Activated effector memory CD4-positive, alpha-beta T cell treated with anti-CD3 and anti-CD28 coated beads, Interleukin-2, amount 50 U/mL, for 16 hours (primary cell): ENCODE results near the gene NFKBIE.

Source experiments
- DNase-seq: peaks from one replicate; pipeline ENCODE4 v3.0.0-alpha.2; 2020

The NFKBIE gene

DNA sequence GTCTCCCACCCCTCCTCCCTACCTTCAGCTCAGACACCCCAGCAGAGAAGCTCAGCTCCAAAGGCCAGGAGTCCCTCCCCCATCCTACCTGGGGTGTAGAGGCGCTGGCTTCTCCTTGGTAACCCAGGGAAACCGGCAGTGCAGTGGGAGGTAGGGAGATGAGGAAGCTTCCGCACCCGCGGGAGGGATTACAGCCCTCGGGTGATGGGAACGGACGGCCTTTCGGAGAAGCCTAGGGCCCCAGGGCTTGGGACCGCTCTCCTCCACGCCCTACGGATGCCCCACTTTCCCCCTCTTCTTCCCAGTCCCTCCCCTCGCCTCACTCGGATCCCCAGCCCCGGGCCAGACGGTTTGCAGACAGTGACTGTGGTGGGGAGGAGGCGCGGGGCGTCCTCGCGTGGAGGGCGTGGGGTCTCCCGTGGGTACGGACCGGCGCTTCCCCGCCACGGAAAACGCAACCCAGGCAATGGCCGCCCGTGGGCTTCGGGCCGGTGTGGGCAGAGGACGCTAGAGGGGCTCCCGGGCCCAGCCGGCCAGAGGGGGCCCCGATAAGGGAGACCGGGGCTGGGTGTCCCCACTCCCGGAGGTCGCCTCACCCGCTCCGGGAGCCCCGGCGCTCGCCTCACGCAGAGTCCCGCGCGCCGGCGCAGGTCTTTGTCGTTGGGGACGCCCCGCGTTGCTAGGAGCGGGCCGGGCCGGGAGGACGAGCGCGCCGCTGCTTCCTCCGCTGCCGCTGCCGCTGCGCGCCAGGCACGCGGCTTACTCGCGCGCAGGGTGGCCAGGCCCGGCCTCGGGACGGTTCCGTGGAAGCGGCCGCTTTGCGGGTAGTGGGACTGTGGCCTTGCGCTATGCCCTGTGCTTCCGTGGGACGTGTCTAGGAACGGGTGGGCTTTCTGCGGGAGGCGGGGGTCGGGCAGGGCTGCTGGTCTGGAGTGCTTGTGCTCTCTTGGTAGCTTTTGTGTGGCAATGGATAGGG lies 32.0 kb upstream of the NFKBIE start:
- DNase-seq = peak; percentile 80

DNA sequence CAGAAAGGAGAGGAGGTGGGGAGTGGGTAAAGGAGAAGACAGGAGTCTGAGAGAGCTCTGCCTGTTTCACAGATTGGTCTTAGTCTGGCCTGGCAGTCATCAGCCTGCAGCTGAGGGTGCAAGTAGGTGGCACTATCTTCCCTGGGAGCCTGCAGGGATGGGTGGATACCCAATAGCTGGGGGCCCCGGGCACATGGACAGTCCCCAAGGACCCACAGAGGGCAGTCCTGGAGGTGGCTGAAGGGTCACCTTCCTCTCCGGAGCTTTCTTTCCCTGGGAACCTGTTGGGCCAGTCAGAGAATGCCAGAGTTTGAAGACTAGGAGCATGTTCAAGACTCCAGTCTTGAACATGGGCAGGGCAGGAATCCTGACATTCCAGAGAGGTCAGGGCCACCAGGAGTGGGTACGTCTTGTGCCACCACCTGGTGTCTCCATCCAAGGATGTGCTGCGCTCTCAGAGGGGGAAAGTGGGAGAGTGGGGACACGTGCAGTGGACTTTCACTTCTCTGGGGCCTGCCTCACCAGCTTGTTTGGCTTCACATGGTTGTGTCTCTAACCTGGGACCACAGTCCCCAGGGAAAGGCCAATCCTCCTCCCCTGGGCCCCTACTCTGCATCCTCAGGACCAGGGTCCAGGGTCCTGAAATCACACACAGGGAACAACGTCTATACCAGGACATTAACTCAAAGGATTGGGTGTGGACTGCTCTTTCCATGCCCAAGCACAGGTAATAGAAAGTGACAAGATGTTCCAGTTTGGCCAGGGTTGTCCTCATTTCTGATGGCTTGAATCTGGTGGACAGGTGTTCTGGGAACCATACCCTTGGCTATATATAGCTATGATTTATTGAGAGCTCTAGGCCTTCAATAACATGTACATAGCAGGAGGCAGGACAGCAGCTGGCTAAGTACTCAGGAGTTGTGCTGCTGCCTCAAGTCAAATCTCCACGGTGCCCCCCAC lies 29.8 kb upstream of the NFKBIE start:
- no peak for DNase-seq

- no peak for DNase-seq
These were observed 27.5 kb upstream of the NFKBIE start for GRCh38 chr6:44292661-44293365.

- no peak for DNase-seq
These were observed 26.5 kb upstream of the NFKBIE start for GRCh38 chr6:44291841-44292240.

DNA sequence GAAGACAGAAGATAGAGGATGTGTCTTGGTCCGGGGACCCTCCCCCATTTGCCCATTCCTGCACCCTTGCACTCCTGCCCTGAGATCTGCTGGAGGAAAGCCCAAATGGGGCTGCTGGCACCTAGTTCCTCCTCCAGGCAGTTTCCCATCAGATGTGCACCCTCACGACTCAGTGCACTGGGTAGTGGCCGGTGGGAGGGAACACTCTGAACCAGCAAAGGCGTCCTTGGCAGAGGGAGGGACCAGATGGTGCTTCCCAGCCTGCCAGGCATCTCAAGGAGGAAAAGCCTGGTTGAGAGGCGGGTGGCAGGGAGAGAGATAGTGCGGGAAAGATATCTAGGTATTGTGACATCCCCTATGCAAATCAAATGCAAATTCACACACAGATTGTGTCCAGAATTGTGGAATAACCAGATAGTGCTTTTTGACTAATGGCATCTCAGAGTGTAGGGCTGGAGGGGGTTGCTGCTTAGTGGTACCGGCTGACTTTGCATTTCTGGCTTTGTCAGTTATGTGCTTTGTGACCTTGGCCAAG lies 24.4 kb upstream of the NFKBIE start:
- DNase-seq = no peak

DNA sequence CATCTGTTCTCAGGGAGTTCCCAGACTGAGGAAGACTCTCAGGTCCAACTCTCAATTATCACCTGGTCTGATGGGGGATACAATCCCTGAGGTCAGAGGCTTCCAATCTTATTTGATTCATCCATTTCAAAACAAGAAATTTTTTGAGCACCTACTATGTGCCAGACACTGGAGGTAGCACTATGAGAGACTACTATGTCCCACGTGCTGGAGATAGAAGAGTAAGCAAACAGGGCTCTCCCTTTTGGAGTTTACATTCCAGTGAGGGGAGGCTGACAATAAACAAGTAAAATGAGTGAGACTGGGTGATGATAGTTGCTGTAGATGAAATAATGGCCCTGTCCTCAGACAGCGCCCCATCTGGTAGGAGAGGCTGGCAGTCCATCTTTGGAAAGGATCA lies 21.4 kb upstream of the NFKBIE start:
- DNase-seq = no peak

DNA sequence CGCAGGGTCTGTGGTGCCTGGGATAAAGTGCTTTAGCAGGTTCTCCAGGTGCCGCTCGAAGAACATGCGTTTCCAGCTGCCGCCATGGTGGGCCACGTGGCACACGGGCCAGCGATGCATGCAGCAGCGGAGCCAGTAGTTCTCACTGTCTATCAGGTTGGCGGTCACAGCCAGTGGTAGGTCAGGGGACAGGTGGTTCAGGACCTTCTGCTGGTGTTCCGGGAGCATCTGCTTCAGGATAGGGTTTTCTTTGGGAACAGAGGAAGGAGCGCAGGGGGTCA lies 20.9 kb upstream of the NFKBIE start:
- no peak for DNase-seq

- no peak for DNase-seq
These were observed 20.4 kb upstream of the NFKBIE start for GRCh38 chr6:44285552-44286284.

DNA sequence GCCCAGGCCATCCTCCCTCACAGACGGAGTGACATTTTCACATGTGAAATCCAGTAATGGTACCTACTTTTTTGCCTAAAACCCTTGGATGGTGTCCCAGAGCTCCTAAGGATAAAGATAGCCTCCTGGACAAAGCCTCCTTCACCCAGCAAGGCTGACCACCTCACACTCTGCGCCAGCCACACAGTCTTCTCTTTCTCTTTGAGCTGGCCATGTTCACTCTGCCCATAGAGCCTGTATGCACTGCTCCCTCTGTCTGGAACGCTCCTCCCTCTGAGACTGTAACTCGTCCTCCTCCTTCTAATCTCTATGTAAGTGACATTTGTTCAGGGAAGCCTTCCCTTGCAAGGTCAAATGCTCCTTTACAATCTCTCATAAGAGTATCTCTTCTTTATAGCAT lies 19.5 kb upstream of the NFKBIE start:
- DNase-seq = no peak

DNA sequence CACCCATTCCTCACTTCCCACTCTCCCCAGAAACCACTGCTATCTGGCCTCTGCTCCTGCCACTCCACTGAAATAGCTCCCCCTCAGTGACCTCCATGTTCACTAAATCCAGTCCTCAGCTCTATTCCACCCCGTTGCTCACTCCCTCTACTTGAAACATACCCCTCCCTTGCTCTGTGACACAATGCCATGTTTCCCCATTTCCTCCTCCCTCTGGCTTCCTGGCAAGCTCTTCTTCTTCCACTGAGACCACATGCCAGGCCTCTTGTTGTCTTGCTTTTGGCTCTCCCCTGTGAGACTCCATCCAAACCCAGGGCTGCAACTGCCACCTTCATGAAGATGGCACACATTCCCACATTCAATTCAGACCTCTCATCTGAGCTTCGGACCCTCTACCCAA lies 18.8 kb upstream of the NFKBIE start:
- DNase-seq = no peak

DNA sequence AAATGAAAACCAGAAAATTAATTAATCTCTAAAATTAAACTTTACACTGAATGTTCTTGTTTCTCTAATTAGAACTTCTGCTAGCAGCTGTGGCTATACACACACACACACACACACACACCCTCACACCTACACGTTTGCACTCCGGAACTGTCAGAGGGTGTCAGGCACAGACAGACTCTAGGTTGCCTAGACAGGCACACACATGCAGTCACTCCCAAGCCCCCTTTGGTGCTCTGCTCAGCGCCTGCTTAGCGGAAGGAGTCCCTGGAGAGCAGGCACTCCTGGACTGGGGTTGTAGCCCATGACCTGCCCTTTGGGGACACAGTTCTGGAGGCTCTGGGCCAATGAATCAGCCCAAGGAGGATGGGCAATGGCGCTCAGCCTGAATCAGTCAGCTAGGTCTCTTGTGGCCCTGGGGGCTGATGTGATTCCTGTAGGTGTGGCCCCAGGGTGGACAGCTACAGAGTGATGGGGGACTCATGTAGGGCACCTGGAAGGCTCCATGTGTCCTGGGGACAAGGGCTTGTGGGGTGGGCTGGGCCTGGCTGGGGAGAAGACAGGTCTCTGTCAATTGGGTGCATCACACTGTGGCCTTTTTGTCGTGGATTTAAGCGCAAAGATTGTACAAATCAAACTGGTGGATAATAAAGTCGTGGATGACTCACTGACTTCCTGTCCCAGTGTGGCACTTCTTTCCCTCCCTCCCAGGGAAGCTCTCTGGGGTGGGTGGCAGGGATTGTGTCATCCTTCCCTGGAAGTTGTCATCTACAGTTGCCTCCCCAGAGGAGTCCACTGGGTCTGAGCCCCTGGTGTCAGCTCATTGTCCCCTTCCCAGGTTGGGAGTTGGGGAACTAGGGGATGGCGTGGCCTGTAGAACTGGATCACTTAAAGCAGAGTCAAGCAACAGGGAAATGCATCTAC lies 13.7 kb upstream of the NFKBIE start:
- DNase-seq = no peak

GRCh38 chr6:44278315-44278714 lies 13.0 kb upstream of the NFKBIE start:
- no peak for DNase-seq

DNA sequence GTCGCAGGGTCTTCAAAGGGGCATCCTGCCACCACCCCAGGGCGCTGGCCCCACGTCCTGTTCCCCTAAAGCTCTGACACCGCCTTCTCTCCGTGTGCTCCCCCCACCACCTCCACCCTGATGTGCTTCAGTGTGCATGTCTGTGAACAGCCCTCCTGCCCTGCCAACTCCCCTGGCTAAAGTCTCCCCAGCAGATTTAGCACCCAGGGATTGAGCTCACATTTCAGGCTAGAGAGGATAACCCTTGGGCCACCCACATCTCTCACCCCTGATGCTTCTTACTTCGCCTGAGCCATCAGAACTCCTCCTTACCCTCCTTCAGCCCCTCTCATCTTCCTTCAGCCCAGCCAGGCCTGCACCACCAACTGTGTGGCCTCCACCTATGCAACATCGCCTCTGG lies 12.4 kb upstream of the NFKBIE start:
- DNase-seq = no peak

- DNase-seq = no peak
These were observed 11.6 kb upstream of the NFKBIE start for GRCh38 chr6:44276667-44277640.

DNA sequence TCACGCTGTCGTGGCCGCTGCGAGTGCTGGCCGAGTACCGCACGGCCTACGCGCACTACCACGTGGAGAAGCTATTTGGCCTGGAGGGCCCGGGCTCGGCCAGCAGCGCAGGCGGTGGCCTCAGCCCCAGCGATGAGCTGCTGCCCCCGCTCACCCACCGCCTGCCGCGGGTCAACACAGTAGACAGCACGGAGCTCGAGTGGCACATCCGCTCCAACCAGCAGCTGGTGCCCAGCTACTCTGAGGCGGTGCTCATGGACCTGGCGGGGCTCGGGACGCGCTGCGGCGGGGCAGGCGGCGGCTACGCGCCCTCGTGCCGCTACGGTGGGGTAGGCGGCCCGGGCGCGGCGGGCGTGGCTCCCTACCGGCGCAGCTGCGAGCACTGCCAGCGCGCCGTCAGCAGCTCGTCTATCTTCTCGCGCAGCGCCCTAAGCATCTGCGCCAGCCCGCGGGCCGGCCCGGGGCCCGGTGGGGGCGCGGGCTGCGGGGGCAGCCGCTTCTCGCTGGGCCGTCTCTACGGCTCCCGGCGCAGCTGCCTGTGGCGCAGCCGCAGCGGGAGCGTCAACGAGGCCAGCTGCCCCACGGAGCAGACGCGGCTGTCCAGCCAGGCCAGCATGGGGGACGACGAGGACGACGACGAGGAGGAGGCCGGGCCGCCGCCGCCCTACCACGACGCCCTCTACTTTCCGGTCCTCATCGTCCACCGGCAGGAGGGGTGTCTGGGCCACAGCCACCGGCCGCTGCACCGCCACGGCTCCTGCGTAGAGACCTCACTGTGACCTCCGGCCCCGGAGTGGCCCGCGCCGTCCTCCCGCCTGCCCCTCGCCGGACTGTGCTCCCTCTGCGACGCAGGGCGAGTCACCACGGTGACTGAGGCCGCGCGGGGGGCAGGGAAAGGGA lies 10.6 kb upstream of the NFKBIE start:
- DNase-seq = peak; percentile 71

DNA sequence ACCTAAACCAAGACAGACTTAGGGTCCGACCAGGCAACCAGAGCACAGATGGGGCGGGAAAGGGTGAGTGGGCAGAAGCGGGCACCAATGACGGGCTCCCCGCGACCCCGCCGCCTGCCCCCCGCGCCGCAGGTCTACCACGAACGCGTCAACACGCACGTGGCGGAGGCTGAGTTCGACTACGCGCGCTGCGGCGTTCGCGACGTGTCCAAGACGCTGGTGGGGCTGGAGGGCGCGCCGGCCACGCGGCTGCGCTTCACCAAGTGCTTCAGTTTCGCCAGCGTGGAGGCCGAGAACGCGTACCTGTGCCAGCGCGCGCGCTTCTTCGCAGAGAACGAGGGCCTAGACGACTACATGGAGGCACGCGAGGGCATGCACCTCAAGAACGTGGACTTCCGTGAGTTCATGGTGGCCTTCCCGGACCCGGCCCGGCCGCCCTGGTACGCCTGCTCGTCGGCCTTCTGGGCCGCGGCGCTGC lies 10.0 kb upstream of the NFKBIE start:
- no peak for DNase-seq

DNA sequence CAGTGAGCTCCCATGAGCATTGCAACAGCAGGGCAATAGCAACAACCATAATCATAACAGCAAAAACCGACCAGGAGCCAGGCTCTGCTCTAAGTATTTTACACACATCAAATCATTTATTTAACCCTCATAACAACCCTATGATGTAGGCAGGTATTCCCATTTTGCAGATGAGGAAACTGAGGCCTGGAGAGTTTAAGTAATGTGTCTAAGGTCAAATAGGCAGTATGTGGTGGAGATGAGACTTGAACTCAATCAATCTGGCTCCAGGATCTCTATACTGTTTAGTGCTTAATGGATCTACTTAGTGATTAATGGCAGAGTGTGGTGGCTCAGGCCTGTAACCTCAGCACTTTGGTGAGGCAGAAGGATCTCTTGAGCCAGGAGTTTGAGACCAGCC lies 8.3 kb upstream of the NFKBIE start:
- DNase-seq = no peak

GRCh38 chr6:44272999-44273566 lies 7.7 kb upstream of the NFKBIE start:
- DNase-seq = no peak
